NCI-H1694 treated with DMSO at 0.1 percent for 48 hours (cell line): ENCODE data around the gene FAM193A.
"Not testable (repeated sequence)": the region's sequence is repeated elsewhere in the genome, so short reads cannot be mapped to it uniquely, and the experiment has no call there.

Source experiments
- DNase-seq: peaks from one replicate; lab custom pipeline; 2025; lab: John Stamatoyannopoulos, UW

The FAM193A gene

GRCh38 chr4:2731907-2732317, 195.5 kb downstream of the FAM193A start:
- no peak for DNase-seq

GRCh38 chr4:2732526-2732925, 196.1 kb downstream of the FAM193A start:
- no peak for DNase-seq

GRCh38 chr4:2733001-2733843, 196.8 kb downstream of the FAM193A start:
- no peak for DNase-seq

- DNase-seq, result no peak
Observed at GRCh38 chr4:2733844-2734574, 197.6 kb downstream of the FAM193A start.

GRCh38 chr4:2734612-2735011, 198.2 kb downstream of the FAM193A start:
- no peak for DNase-seq

- no peak for DNase-seq
Observed at GRCh38 chr4:2735869-2736268, 199.4 kb downstream of the FAM193A start.

GRCh38 chr4:2738296-2738695, 201.8 kb downstream of the FAM193A start:
- not testable (repeated sequence) for DNase-seq

- DNase-seq, result no peak
Observed at GRCh38 chr4:2741626-2742025, 205.2 kb downstream of the FAM193A start.

- DNase-seq, result no peak
Observed at GRCh38 chr4:2742081-2742822, 205.8 kb downstream of the FAM193A start.

GRCh38 chr4:2742823-2743517, 206.5 kb downstream of the FAM193A start:
- DNase-seq, result no peak

- no peak for DNase-seq
Observed at GRCh38 chr4:2743518-2744445, 207.3 kb downstream of the FAM193A start.

- no peak for DNase-seq
Observed at GRCh38 chr4:2744576-2745270, 208.3 kb downstream of the FAM193A start.

GRCh38 chr4:2745516-2745915, 209.1 kb downstream of the FAM193A start:
- no peak for DNase-seq

- no peak for DNase-seq
Observed at GRCh38 chr4:2745981-2746806, 209.7 kb downstream of the FAM193A start.

- no peak for DNase-seq
Observed at GRCh38 chr4:2746891-2747695, 210.6 kb downstream of the FAM193A start.

- no peak for DNase-seq
Observed at GRCh38 chr4:2750719-2751605, 214.5 kb downstream of the FAM193A start.

- no peak for DNase-seq
Observed at GRCh38 chr4:2753436-2753835, 217.0 kb downstream of the FAM193A start.
